Ascending aorta (tissue), 2 donors: ENCODE measurements around the gene SAMHD1. TPM values are rescaled to one million over a fixed set of nuclear protein-coding genes. Genes with fewer than 3 reads are reported as not detected.

Experiments used
- DNase-seq, 2 donors: peaks; one replicate each; pipeline ENCODE4 v3.0.0-alpha.2; 2019; ENCODE audit warnings: low spot score in 2 of 2
- H3K27ac ChIP-seq, 2 donors: fragments of 200-600 bp; sonication (generic); one replicate each; pipeline ENCODE4 v1.5.1; 2016 to 2017; ENCODE audit warnings: mild to moderate bottlenecking in 1 of 2
- H3K27me3 ChIP-seq: fragments of 200-600 bp; sonication (generic); one replicate; pipeline ENCODE4 v1.5.1; 2017
- H3K36me3 ChIP-seq, 2 donors: fragments of 200-600 bp; sonication (generic); one replicate each; pipeline ENCODE4 v1.5.1; 2016
- H3K4me1 ChIP-seq, 2 donors: fragments of 200-600 bp; sonication (generic); one replicate each; pipeline ENCODE4 v1.5.1; 2016 to 2017; ENCODE audit warnings: mild to moderate bottlenecking in 1 of 2
- H3K4me3 ChIP-seq, 2 donors: fragments of 200-600 bp; sonication (generic); one replicate each; pipeline ENCODE4 v1.5.1; 2016 to 2017; ENCODE audit warnings: mild to moderate bottlenecking in 1 of 2
- H3K9me3 ChIP-seq, 2 donors: fragments of 200-600 bp; sonication (generic); one replicate each; pipeline ENCODE4 v1.5.1; 2016
- intact Hi-C: fragments of 100-400 bp; cut with DNase I; formaldehyde crosslinking; loops from one replicate; pipeline ENCODE4 v1.15.1; 2023
- total RNA-seq: library from RNA; depleted of rRNA; stranded (reverse); fragments of >200 nt; gene quantifications from one replicate; pipeline ENCODE4 v1.1.0, GENCODE V29; 2016
- TF ChIP-seq, protein P1 (sequence below), 3 experiments: fragments of 200-600 bp in 2 of 3; fragments of 450-650 bp in 1 of 3; sonication (generic) in 2 of 3; IDR thresholded peaks; one replicate each; pipeline ENCODE4 v1.5.1; 2016 to 2019; ENCODE audit warnings: antibody characterized with exemption in 3 of 3, mild to moderate bottlenecking in 1 of 3, moderate library complexity in 1 of 3

SAMHD1 gene
- total RNA-seq, 1 donor from 2014 or later = 163 TPM

DNA sequence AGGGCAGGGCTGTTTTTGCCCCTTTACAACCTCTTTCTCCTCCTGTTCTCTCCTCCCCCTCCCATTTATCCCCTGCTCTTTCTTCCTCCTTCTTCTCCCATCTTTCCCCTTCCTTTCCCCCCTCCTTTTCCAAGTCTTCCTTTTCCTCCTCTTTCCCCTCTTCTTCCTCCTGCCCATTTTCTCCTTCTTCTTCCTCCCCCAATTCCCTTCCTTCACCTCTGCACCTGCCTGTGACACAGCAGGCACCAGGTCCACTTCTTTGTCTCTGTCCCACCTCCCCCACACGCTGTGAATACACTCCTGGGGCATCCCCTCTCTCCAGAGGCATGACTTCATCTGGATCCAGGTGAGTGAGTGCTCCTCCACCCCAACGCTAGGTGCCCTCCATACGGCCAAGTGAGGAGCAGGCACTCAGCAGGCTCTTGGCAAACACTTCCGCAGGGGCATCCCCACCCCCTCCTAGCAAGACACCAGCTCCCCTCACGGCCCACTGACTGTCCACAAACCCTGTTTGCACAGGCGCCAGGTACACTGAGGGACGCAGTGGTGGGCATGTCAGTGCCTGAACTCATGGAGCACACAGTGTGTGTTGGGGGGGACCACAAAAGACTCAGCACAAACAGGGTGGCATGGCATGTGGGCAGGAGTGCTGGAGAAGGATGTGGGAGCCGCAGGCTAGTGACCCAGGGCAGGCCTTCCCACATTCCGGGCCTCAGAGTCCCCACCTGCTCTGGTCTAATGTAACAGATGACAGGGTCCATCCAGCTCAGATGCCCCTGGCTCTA lies 86.2 kb downstream of the SAMHD1 start:
- intact Hi-C loops = no loop called here
- H3K27ac ChIP-seq = peak overlapping the region; percentile 67 to 86
- H3K4me1 ChIP-seq = peaks cover 4 to 9% of the 10 kb centered on the region in 2 donors
- H3K27me3 ChIP-seq = no peaks in the 10 kb centered on the region
- H3K9me3 ChIP-seq = no peaks in the 10 kb centered on the region
- TF ChIP-seq, protein P1, sequence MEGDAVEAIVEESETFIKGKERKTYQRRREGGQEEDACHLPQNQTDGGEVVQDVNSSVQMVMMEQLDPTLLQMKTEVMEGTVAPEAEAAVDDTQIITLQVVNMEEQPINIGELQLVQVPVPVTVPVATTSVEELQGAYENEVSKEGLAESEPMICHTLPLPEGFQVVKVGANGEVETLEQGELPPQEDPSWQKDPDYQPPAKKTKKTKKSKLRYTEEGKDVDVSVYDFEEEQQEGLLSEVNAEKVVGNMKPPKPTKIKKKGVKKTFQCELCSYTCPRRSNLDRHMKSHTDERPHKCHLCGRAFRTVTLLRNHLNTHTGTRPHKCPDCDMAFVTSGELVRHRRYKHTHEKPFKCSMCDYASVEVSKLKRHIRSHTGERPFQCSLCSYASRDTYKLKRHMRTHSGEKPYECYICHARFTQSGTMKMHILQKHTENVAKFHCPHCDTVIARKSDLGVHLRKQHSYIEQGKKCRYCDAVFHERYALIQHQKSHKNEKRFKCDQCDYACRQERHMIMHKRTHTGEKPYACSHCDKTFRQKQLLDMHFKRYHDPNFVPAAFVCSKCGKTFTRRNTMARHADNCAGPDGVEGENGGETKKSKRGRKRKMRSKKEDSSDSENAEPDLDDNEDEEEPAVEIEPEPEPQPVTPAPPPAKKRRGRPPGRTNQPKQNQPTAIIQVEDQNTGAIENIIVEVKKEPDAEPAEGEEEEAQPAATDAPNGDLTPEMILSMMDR (IDR thresholded peaks at IDR 0.05) = no peak
- no peaks in the 10 kb centered on the region for H3K36me3 ChIP-seq
- no peak for DNase-seq
- H3K4me3 ChIP-seq = no peak overlapping the region

DNA sequence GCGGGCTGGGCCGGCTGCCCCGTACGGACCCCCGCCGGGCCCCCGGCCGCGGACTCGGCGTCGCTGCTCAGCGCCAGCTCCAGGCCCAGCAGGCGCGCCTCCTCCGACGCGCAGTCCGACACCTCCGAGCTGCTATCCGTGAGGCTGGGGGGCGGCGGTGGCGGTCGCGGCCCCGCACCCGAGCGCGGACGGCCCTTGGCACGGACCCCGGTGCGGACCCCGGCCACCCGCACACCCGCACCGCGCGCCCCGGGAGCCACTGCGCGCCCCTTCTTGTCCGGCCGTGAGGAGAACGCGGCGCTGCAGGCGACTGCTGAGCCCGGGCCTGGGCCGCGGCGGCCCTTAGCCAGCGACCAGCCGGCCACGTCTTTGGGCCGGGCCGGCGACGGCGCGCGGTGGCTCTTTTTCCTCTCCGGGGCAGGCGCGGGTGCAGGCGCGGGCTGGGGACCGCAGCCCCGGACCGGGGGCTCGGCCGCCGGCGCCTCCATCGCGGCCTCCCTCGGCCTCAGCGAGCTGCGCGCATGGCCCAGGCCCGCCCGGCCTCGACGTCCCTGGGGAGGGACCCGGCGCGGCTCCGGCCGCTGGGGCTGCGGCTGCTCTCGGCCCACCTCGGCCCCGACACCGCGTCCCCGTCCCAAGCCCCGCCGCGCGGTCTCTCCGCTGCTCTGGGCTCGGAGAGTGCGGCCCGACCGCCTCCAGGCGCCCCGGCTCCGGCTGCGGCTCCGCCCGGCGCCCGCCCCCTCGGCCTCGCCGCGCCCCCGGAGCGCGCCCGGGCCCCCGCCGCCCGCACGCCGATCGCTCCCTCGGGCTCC lies 88.4 kb downstream of the SAMHD1 start:
- Histone ChIP-seq H3K4me3 (peak overlapping the region; percentile 79 to 92), H3K27me3 (no peaks in the 10 kb centered on the region), H3K27ac (peak overlapping the region; percentile 91), H3K9me3 (no peaks in the 10 kb centered on the region), H3K36me3 (no peaks in the 10 kb centered on the region), H3K4me1 (peaks cover 4 to 11% of the 10 kb centered on the region in 2 donors)
- intact Hi-C loops = loop anchor here (1.0 to 5.0 kb wide), 7 partner anchors 16 to 196 kb away; partner anchors contain the start of gene DSN1
- DNase-seq = no peak
- TF ChIP-seq, protein P1 (IDR thresholded peaks at IDR 0.05) = no peak

DNA sequence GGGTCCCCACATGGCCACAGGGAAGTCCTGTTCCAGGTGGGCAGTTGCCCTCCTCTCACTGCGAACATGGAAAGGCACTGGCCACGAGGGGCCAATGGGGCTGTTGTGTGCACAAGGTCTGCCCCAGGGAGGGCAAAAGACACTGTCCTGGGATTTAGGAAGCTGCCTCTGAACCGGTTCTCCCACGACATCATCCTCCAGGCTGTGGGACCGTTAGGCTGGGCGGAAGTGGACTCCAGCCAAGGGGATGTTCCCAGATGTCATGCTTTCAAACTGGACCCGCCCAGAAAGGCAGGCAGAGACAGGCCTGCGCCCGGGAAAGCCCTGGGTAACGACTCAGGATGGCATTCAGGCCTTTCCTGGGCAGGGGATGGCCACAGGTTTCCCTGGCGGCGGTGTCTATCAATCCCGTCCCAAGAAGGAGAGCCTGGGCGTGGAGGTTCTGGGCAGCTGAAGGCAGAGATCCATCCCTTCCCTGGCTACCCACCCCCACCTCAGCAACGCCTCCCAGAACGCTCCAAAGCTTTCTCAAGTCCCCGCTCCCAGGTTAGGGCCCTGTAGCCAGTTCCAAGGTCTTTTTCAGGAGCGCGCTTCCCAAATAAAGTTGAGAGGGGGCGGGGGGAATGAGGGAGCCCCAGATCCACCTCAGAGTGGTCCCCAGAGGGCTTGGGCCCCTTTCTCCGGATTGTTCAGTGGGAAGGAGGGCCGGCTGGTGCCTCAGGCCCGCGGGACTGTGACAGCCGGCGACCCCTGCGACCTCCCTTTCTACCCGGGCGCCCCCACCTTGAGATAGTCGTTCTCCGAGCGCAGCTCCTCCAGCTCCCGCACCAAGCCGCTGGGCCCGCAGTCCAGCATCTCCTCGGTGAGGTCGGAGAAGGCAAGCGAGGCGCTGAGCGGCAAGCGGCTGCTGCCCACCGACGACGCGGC lies 89.4 kb downstream of the SAMHD1 start:
- Histone ChIP-seq H3K9me3 (no peaks in the 10 kb centered on the region), H3K36me3 (no peaks in the 10 kb centered on the region), H3K4me3 (peak overlapping the region; percentile 79 to 92), H3K27me3 (no peaks in the 10 kb centered on the region), H3K4me1 (peaks cover 4 to 16% of the 10 kb centered on the region in 2 donors), H3K27ac (peak overlapping the region; percentile 91)
- intact Hi-C loops = loop anchor here (1.0 to 5.0 kb wide), 4 partner anchors 15 to 195 kb away; no protein-coding TSS in a partner anchor
- TF ChIP-seq, protein P1 (IDR thresholded peaks at IDR 0.05) = no peak
- DNase-seq = peak; percentile 53 to 91

DNA sequence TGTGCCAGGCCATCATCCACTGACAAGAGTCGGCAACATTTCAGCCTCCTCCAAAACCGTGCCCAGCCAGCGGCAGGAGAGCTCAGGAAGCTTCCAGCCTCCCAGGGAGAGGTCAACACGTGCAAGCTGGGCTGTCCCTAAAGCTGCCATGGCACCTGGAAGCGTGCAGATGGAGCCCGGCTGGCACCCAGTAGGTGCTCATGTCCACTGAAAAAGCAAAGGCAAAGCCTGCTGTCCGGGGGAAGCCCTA lies 90.0 kb downstream of the SAMHD1 start:
- Histone ChIP-seq H3K9me3 (no peaks in the 10 kb centered on the region), H3K4me3 (peak overlapping the region; percentile 79 to 92), H3K27me3 (no peaks in the 10 kb centered on the region), H3K36me3 (no peaks in the 10 kb centered on the region), H3K4me1 (peaks cover 4 to 22% of the 10 kb centered on the region in 2 donors), H3K27ac (peak overlapping the region; percentile 91)
- intact Hi-C loops = loop anchor here (5.0 kb wide), 2 partner anchors 59 to 194 kb away; no protein-coding TSS in a partner anchor
- no peak for DNase-seq
- TF ChIP-seq, protein P1 (IDR thresholded peaks at IDR 0.05) = no peak
